ENCODE results near the gene PXYLP1. TPM values are rescaled to one million over a fixed set of nuclear protein-coding genes. Genes with fewer than 3 reads are reported as not detected.

PXYLP1 gene
- total RNA-seq, 1 donor from 2014 or later, result 17.2 TPM

GRCh38 chr3:141337991-141338390, 106.4 kb downstream of the PXYLP1 start:
- no peak overlapping the region for H3K4me3 ChIP-seq (ENCODE audit: low read length in 3 of 3)
- H3K4me1 ChIP-seq (ENCODE audit: control insufficient read depth in 3 of 3, insufficient read depth in 3 of 3, low read length in 3 of 3), result peaks cover 0 to 3% (median 2%) of the 10 kb centered on the region in 3 donors
- no peak overlapping the region for H3K27ac ChIP-seq (ENCODE audit: low read depth, low read length)
- no peaks in the 10 kb centered on the region for H3K9me3 ChIP-seq (ENCODE audit: control insufficient read depth in 3 of 3, low read length in 3 of 3)
- no peaks in the 10 kb centered on the region for H3K36me3 ChIP-seq (ENCODE audit: control insufficient read depth in 3 of 3, insufficient read depth in 3 of 3, low read length in 3 of 3)
- H3K9ac ChIP-seq (ENCODE audit: low read depth in 1 of 3, low read length in 3 of 3), result no peak overlapping the region
- H3K27me3 ChIP-seq (ENCODE audit: control insufficient read depth in 3 of 3, insufficient read depth in 3 of 3, low read length in 3 of 3), result no peaks in the 10 kb centered on the region

GRCh38 chr3:141338881-141339280, 107.3 kb downstream of the PXYLP1 start:
- Histone ChIP-seq H3K9ac (ENCODE audit: low read depth in 1 of 3, low read length in 3 of 3) (no peak overlapping the region), H3K4me1 (ENCODE audit: control insufficient read depth in 3 of 3, insufficient read depth in 3 of 3, low read length in 3 of 3) (no peaks in the 10 kb centered on the region), H3K36me3 (ENCODE audit: control insufficient read depth in 3 of 3, insufficient read depth in 3 of 3, low read length in 3 of 3) (no peaks in the 10 kb centered on the region), H3K4me3 (ENCODE audit: low read length in 3 of 3) (no peak overlapping the region), H3K27ac (ENCODE audit: low read depth, low read length) (no peak overlapping the region), H3K9me3 (ENCODE audit: control insufficient read depth in 3 of 3, low read length in 3 of 3) (no peaks in the 10 kb centered on the region), H3K27me3 (ENCODE audit: control insufficient read depth in 3 of 3, insufficient read depth in 3 of 3, low read length in 3 of 3) (no peaks in the 10 kb centered on the region)

- no peaks in the 10 kb centered on the region for H3K9me3 ChIP-seq (ENCODE audit: control insufficient read depth in 3 of 3, low read length in 3 of 3)
- no peaks in the 10 kb centered on the region for H3K27me3 ChIP-seq (ENCODE audit: control insufficient read depth in 3 of 3, insufficient read depth in 3 of 3, low read length in 3 of 3)
- no peak overlapping the region for H3K4me3 ChIP-seq (ENCODE audit: low read length in 3 of 3)
- no peak overlapping the region for H3K9ac ChIP-seq (ENCODE audit: low read depth in 1 of 3, low read length in 3 of 3)
- no peaks in the 10 kb centered on the region for H3K36me3 ChIP-seq (ENCODE audit: control insufficient read depth in 3 of 3, insufficient read depth in 3 of 3, low read length in 3 of 3)
- no peaks in the 10 kb centered on the region for H3K4me1 ChIP-seq (ENCODE audit: control insufficient read depth in 3 of 3, insufficient read depth in 3 of 3, low read length in 3 of 3)
- no peak overlapping the region for H3K27ac ChIP-seq (ENCODE audit: low read depth, low read length)
Measured at GRCh38 chr3:141341536-141341935, 109.9 kb downstream of the PXYLP1 start.

- no peaks in the 10 kb centered on the region for H3K9me3 ChIP-seq (ENCODE audit: control insufficient read depth in 3 of 3, low read length in 3 of 3)
- H3K4me1 ChIP-seq (ENCODE audit: control insufficient read depth in 3 of 3, insufficient read depth in 3 of 3, low read length in 3 of 3), result no peaks in the 10 kb centered on the region
- no peak overlapping the region for H3K9ac ChIP-seq (ENCODE audit: low read depth in 1 of 3, low read length in 3 of 3)
- H3K27ac ChIP-seq (ENCODE audit: low read depth, low read length), result no peak overlapping the region
- H3K27me3 ChIP-seq (ENCODE audit: control insufficient read depth in 3 of 3, insufficient read depth in 3 of 3, low read length in 3 of 3), result no peaks in the 10 kb centered on the region
- no peak overlapping the region for H3K4me3 ChIP-seq (ENCODE audit: low read length in 3 of 3)
- H3K36me3 ChIP-seq (ENCODE audit: control insufficient read depth in 3 of 3, insufficient read depth in 3 of 3, low read length in 3 of 3), result no peaks in the 10 kb centered on the region
Measured at GRCh38 chr3:141342386-141342785, 110.8 kb downstream of the PXYLP1 start.

GRCh38 chr3:141343077-141343476, 111.5 kb downstream of the PXYLP1 start:
- Histone ChIP-seq H3K4me3 (ENCODE audit: low read length in 3 of 3) (no peak overlapping the region), H3K9me3 (ENCODE audit: control insufficient read depth in 3 of 3, low read length in 3 of 3) (no peaks in the 10 kb centered on the region), H3K4me1 (ENCODE audit: control insufficient read depth in 3 of 3, insufficient read depth in 3 of 3, low read length in 3 of 3) (no peaks in the 10 kb centered on the region), H3K36me3 (ENCODE audit: control insufficient read depth in 3 of 3, insufficient read depth in 3 of 3, low read length in 3 of 3) (no peaks in the 10 kb centered on the region), H3K9ac (ENCODE audit: low read depth in 1 of 3, low read length in 3 of 3) (no peak overlapping the region), H3K27me3 (ENCODE audit: control insufficient read depth in 3 of 3, insufficient read depth in 3 of 3, low read length in 3 of 3) (no peaks in the 10 kb centered on the region), H3K27ac (ENCODE audit: low read depth, low read length) (no peak overlapping the region)

GRCh38 chr3:141343865-141344271, 112.2 kb downstream of the PXYLP1 start:
- Histone ChIP-seq H3K27ac (ENCODE audit: low read depth, low read length) (no peak overlapping the region), H3K9me3 (ENCODE audit: control insufficient read depth in 3 of 3, low read length in 3 of 3) (no peaks in the 10 kb centered on the region), H3K4me3 (ENCODE audit: low read length in 3 of 3) (no peak overlapping the region), H3K27me3 (ENCODE audit: control insufficient read depth in 3 of 3, insufficient read depth in 3 of 3, low read length in 3 of 3) (no peaks in the 10 kb centered on the region), H3K4me1 (ENCODE audit: control insufficient read depth in 3 of 3, insufficient read depth in 3 of 3, low read length in 3 of 3) (no peaks in the 10 kb centered on the region), H3K9ac (ENCODE audit: low read depth in 1 of 3, low read length in 3 of 3) (no peak overlapping the region), H3K36me3 (ENCODE audit: control insufficient read depth in 3 of 3, insufficient read depth in 3 of 3, low read length in 3 of 3) (no peaks in the 10 kb centered on the region)

Other genes with a start within 250 kb of the PXYLP1 start
- gene SPSB4, start 180.5 kb upstream of the PXYLP1 start, total RNA-seq, result 12.0 TPM
- gene ZBTB38, start 136.7 kb downstream of the PXYLP1 start, total RNA-seq, result 29.7 TPM